Thyroid gland (tissue), 4 donors: ENCODE data around the gene GLG1.

Source experiments
- CTCF ChIP-seq, 6 experiments: fragments of 200-600 bp in 3 of 6; fragments of 450-650 bp in 3 of 6; sonication (generic) in 3 of 6; IDR thresholded peaks; one replicate each; pipeline ENCODE4 v1.5.1; 2016 to 2019; ENCODE audit warnings: antibody characterized with exemption in 6 of 6, mild to moderate bottlenecking in 2 of 6, inconsistent platforms in 1 of 6, moderate library complexity in 1 of 6
- POLR2A ChIP-seq, 2 donors: fragments of 450-650 bp; IDR thresholded peaks; one replicate each; pipeline ENCODE4 v1.6.1; 2017; ENCODE audit warnings: antibody characterized with exemption in 2 of 2, mild to moderate bottlenecking in 2 of 2, moderate library complexity in 1 of 2

GRCh38 chr16:74450236-74450635, 156.7 kb downstream of the GLG1 start:
- TF ChIP-seq CTCF (IDR thresholded peaks at IDR 0.05) (no peak), POLR2A (IDR thresholded peaks at IDR 0.05) (no peak)
